GM12878 (cell line): ENCODE measurements around the gene KRT81. TPM values are rescaled to one million over a fixed set of nuclear protein-coding genes. Genes with fewer than 3 reads are reported as not detected.

Source experiments
- ATAC-seq: fragments of 200-7000 bp; cut with Tn5 transposase; 3 replicates; pipeline ENCODE4 v1.9.1; 2020; ENCODE audit warnings: mild to moderate bottlenecking, moderate library complexity
- BruUV-seq: library from RNA; stranded (reverse); fragments of 400-500 nt; replicated peaks from 2 replicates; lab custom pipeline; 2021; lab: Mats Ljungman, UMichigan
- CTCF ChIA-PET: fragments of 300-600 bp; sonication (Branson Sonifier 250); formaldehyde crosslinking; extraction: SDS; loops from one replicate; lab custom pipeline; 2021; ENCODE audit warnings: inconsistent platforms; lab: Yijun Ruan, JAX
- POLR2A ChIA-PET: fragments of 350-600 bp; formaldehyde crosslinking; extraction: SDS; loops from one replicate; lab custom pipeline; 2021; ENCODE audit warnings: inconsistent platforms; lab: Charles Lee
- RAD21 ChIA-PET: fragments of 300-600 bp; sonication (Branson Sonifier 250); formaldehyde crosslinking; loops from one replicate; lab custom pipeline; 2023; ENCODE audit warnings: antibody characterized with exemption; ENCODE audit not compliant: unreplicated experiment; lab: Charles Lee
- SMC1A ChIA-PET: fragments of 300-600 bp; sonication (Branson Sonifier 250); formaldehyde crosslinking; loops from one replicate; lab custom pipeline; 2023; ENCODE audit not compliant: unreplicated experiment, uncharacterized antibody; lab: Charles Lee
- DNase-seq: peaks from one replicate; pipeline ENCODE4 v3.0.0-alpha.2; 2011; ENCODE audit warnings: low read depth, low spot score
- FAIRE-seq: peaks from 3 replicates; lab custom pipeline; 2011; peaks lifted over from hg19 to GRCh38; lab: Jason Lieb, UNC
- H2AFZ ChIP-seq: 2 replicates; pipeline ENCODE4 v1.6.0; 2011; ENCODE audit warnings: low read depth, low read length, control low read depth; ENCODE audit not compliant: control insufficient read depth
- H3K27ac ChIP-seq: 2 replicates; pipeline ENCODE4 v1.5.1; 2011; ENCODE audit warnings: control low read depth; ENCODE audit not compliant: control insufficient read depth, insufficient read depth
- H3K27me3 ChIP-seq, 2 experiments: replicated peaks in 1 of 2; 2 replicates each; pipeline versions ENCODE4 v1.6.0 to v1.6.1; 2011; ENCODE audit warnings: low read length in 1 of 2; ENCODE audit not compliant: control insufficient read depth in 2 of 2, insufficient read depth in 2 of 2
- H3K36me3 ChIP-seq, 2 experiments: 2 replicates each; pipeline ENCODE4 v1.5.1; 2011; ENCODE audit warnings: low read length in 1 of 2; ENCODE audit not compliant: control insufficient read depth in 2 of 2, insufficient read depth in 2 of 2
- H3K4me1 ChIP-seq: 2 replicates; pipeline ENCODE4 v1.6.1; 2011; ENCODE audit warnings: mild to moderate bottlenecking, low read length, moderate library complexity, mixed read lengths; ENCODE audit not compliant: control insufficient read depth, insufficient read depth
- H3K4me2 ChIP-seq: 2 replicates; pipeline ENCODE4 v1.6.0; 2011; ENCODE audit warnings: control low read depth; ENCODE audit not compliant: control insufficient read depth, insufficient read depth
- H3K4me3 ChIP-seq: fragments of 200-600 bp; sonication (generic); 2 replicates; pipeline ENCODE4 v1.5.1; 2016
- H3K79me2 ChIP-seq: 2 replicates; pipeline ENCODE4 v1.6.0; 2011; ENCODE audit warnings: low read length; ENCODE audit not compliant: control insufficient read depth, insufficient read depth
- H3K9ac ChIP-seq: 2 replicates; pipeline ENCODE4 v1.8.0; 2011; ENCODE audit warnings: low read length, control low read depth, mixed read lengths; ENCODE audit not compliant: control insufficient read depth, insufficient read depth
- H3K9me3 ChIP-seq: replicated peaks from 3 replicates; pipeline ENCODE4 v1.5.1; 2011; ENCODE audit warnings: mild to moderate bottlenecking, low read length; ENCODE audit not compliant: control insufficient read depth, insufficient read depth
- H4K20me1 ChIP-seq: 2 replicates; pipeline ENCODE4 v1.6.0; 2011; ENCODE audit not compliant: control insufficient read depth, insufficient read depth
- ATF7 ChIP-seq: fragments of 450-650 bp; IDR thresholded peaks from 2 replicates; pipeline ENCODE4 v1.6.1; 2016; ENCODE audit warnings: low read depth, mild to moderate bottlenecking
- FOXM1 ChIP-seq: IDR thresholded peaks from 2 replicates; pipeline ENCODE4 v1.6.1; 2012; ENCODE audit warnings: low read depth, mild to moderate bottlenecking, inconsistent platforms, low read length, moderate library complexity
- JUND ChIP-seq: IDR thresholded peaks from 2 replicates; pipeline ENCODE4 v1.6.1; 2012; ENCODE audit warnings: low read depth, mild to moderate bottlenecking, low read length, improper control_type of control experiment, moderate library complexity
- KAT2A ChIP-seq: conservative IDR thresholded peaks from 2 replicates; pipeline ENCODE4 v1.6.1; 2011; ENCODE audit warnings: low read depth, low read length; ENCODE audit not compliant: control insufficient read depth
- NFYA ChIP-seq: IDR thresholded peaks from 2 replicates; pipeline ENCODE4 v1.6.1; 2011; ENCODE audit warnings: low read depth, mild to moderate bottlenecking, low read length, improper control_type of control experiment, borderline replicate concordance
- RELB ChIP-seq: fragments of 450-650 bp; IDR thresholded peaks from 2 replicates; pipeline ENCODE4 v1.6.1; 2017; ENCODE audit warnings: low read depth, mild to moderate bottlenecking, moderate library complexity
- WGBS: methylation state at CpG from one replicate; pipeline ENCODE4 v1.1.6; 2016; ENCODE audit warnings: low lambda C conversion rate; ENCODE audit not compliant: insufficient replicate concordance, insufficient coverage; ENCODE audit errors: missing lambda C conversion rate; 5-methylcytosine and 5-hydroxymethylcytosine counted together
- in situ Hi-C: fragments of 300-500 bp; cut with MboI; formaldehyde crosslinking; loops from 9 replicates; pipeline ENCODE4 v1.14.3; 2018; ENCODE audit warnings: mixed read lengths
- intact Hi-C: fragments of 100-400 bp; cut with micrococcal nuclease; formaldehyde crosslinking; loops from one replicate; pipeline ENCODE4 v1.14.2; 2022; ENCODE audit not compliant: unreplicated experiment
- polyA plus RNA-seq, 11 experiments: library from polyadenylated mRNA; depleted of rRNA in 4 of 11; unstranded in 6 of 11; stranded (reverse) in 5 of 11; fragments of >200 nt; fragmentation: Nextera tagmentation in 4 of 11; fragmentation: Illumina TruSeq in 1 of 11; extraction: Ambion mirVana in 4 of 11; extraction: Trizol in 1 of 11; gene quantifications; 1 replicate in 1 of 11; 2 replicates in 10 of 11; pipeline versions ENCODE4 v1.2.1 to v1.2.3, GENCODE V29; 2011 to 2016; ENCODE audit warnings: inconsistent platforms in 2 of 11, missing spikeins in 2 of 11, low read depth in 1 of 11
- total RNA-seq, 4 experiments: library from RNA; depleted of rRNA in 3 of 4; stranded (reverse); fragments of >200 nt in 3 of 4; fragmentation: Illumina TruSeq in 1 of 4; extraction: Trizol in 1 of 4; gene quantifications; 2 replicates each; pipeline versions ENCODE4 v1.2.1 to v1.2.3, GENCODE V29; 2013 to 2021

The KRT81 gene
- total and polyA plus RNA-seq, 10 of the 15 experiments (the other 5 are each of a cell fraction or from before 2014, with no cell fraction given), result 0.05 to 0.15 TPM; not detected in 8

DNA sequence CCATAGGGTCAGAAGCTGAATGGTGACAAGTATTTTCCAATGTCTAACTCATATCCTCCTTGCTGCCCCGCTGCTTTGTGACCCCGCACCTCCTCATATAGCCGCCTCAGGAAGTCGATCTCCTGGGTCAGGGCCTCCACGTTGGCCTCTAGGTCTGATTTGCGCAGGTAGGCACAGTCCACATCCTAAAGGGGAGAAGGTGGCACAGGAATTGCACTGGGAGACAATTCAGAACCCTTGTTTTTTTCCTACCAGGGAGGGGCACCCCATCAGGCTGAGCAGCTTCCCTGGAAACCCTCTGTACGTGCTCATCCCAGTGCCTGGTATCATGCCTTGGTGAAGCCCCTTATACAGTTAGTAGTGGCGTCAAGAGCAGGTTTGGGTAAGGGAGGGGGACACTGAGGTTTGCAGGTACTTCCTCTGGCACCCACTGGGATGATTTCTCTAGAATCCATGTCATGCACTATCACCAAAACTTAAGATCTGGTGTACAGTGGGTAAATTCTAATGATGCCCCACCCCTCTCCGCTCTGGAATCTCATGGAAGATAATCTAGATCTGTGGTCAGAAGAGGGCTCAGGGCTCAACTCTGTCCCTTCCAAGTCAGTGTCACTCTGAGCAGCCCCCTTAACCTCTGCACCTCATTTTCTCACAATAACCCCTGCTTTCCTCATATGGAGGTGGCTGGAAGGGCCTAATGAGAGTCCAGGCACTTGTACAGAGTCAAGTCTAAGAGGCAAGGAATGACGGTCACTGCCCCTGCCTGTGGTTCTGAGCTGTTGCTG lies 37.0 kb downstream of the KRT81 start:
- H3K4me2 ChIP-seq, result no peak overlapping the region
- POLR2A ChIA-PET, result no interaction called here
- no peaks in the 10 kb centered on the region; the same call in 1 of the 2 replicates for H3K4me1 ChIP-seq
- ATAC-seq (no peak), FAIRE-seq (no peak)
- no peak overlapping the region for H2AFZ ChIP-seq
- no peaks in the 10 kb centered on the region for H4K20me1 ChIP-seq
- no peaks in the 10 kb centered on the region for H3K79me2 ChIP-seq
- intact Hi-C loops, result no loop called here
- in situ Hi-C loops, result no loop called here
- 22% methylated on average over 10 of the region's 10 CpGs for WGBS
- H3K9me3 ChIP-seq, result no peaks in the 10 kb centered on the region
- SMC1A ChIA-PET, result no interaction called here
- H3K27ac ChIP-seq, result no peak overlapping the region
- H3K9ac ChIP-seq, result no peak overlapping the region
- TF ChIP-seq ATF7 (no peak), NFYA (no peak), KAT2A (no peak), FOXM1 (no peak), JUND (no peak), RELB (no peak)
- TF ChIP-seq, all 136 proteins: peak for 0
- Histone ChIP-seq H3K36me3 (no peaks in the 10 kb centered on the region), H3K27me3 (peaks cover 1 to 2% of the 10 kb centered on the region in 2 experiments; a peak in 3 of 4 replicates), H3K4me3 (no peak overlapping the region)
- ChIA-PET RAD21 (no interaction called here), CTCF (no interaction called here)
- no peak for DNase-seq
- no TSS peak for BruUV-seq
